H1 (cell line): Measurements from ENCODE around the gene SOAT2. TPM values are rescaled to one million over a fixed set of nuclear protein-coding genes. Genes with fewer than 3 reads are reported as not detected.

Source experiments
- CTCF ChIA-PET: fragments of 300-600 bp; sonication (Branson Sonifier 250); formaldehyde crosslinking; loops from one replicate; lab custom pipeline; 2021; ENCODE audit not compliant: partially characterized antibody; lab: Charles Lee
- POLR2A ChIA-PET: fragments of 300-600 bp; sonication (Branson Sonifier 250); formaldehyde crosslinking; loops from one replicate; lab custom pipeline; 2021; ENCODE audit warnings: inconsistent platforms; ENCODE audit not compliant: partially characterized antibody; lab: Charles Lee
- DNase-seq, 2 experiments: peaks; one replicate each; pipeline versions ENCODE4 v3.0.0 to v3.0.0-alpha.2; 2010 to 2022; ENCODE audit warnings: low spot score in 2 of 2, low read depth in 1 of 2, mixed read lengths in 1 of 2
- FAIRE-seq: peaks from 2 replicates; lab custom pipeline; 2011; peaks lifted over from hg19 to GRCh38; lab: Jason Lieb, UNC
- H2AFZ ChIP-seq: 2 replicates; pipeline ENCODE4 v1.8.1; 2012; ENCODE audit warnings: low read length, inconsistent platforms
- H2AK5ac ChIP-seq: 2 replicates; pipeline ENCODE4 v1.6.1; 2013; ENCODE audit warnings: low read depth, low read length
- H2BK120ac ChIP-seq: replicated peaks from 2 replicates; pipeline ENCODE3; 2013; ENCODE audit warnings: low read depth, low read length, inconsistent platforms
- H2BK12ac ChIP-seq: 2 replicates; pipeline ENCODE4 v1.6.1; 2013; ENCODE audit warnings: low read depth, low read length
- H2BK15ac ChIP-seq: 2 replicates; pipeline ENCODE4 v1.6.1; 2013; ENCODE audit warnings: low read length
- H2BK20ac ChIP-seq: 2 replicates; pipeline ENCODE4 v1.6.1; 2013; ENCODE audit warnings: low read length
- H2BK5ac ChIP-seq: 2 replicates; pipeline ENCODE4 v1.6.1; 2013; ENCODE audit warnings: low read depth, low read length
- H3K14ac ChIP-seq: 2 replicates; pipeline ENCODE4 v1.6.1; 2013; ENCODE audit warnings: inconsistent platforms; ENCODE audit not compliant: insufficient read length
- H3K18ac ChIP-seq: 2 replicates; pipeline ENCODE4 v1.6.1; 2013; ENCODE audit warnings: low read length; ENCODE audit errors: extremely low read depth
- H3K23ac ChIP-seq: 2 replicates; pipeline ENCODE4 v1.6.1; 2013; ENCODE audit warnings: inconsistent platforms; ENCODE audit not compliant: insufficient read length
- H3K23me2 ChIP-seq: 2 replicates; pipeline ENCODE4 v1.6.1; 2013; ENCODE audit warnings: low read depth, low read length
- H3K27ac ChIP-seq: 2 replicates; pipeline ENCODE4 v1.6.1; 2011; ENCODE audit warnings: low read depth, low read length, inconsistent platforms
- H3K27me3 ChIP-seq, 4 experiments: replicated peaks in 1 of 4; 1 replicate in 1 of 4; 2 replicates in 3 of 4; pipeline versions ENCODE4 v1.6.1 to v1.8.1; 2011 to 2013; ENCODE audit warnings: low read length in 3 of 4, mild to moderate bottlenecking in 3 of 4, inconsistent platforms in 2 of 4, mixed read lengths in 2 of 4, moderate library complexity in 1 of 4; ENCODE audit not compliant: control insufficient read depth in 3 of 4, insufficient read depth in 3 of 4; ENCODE audit errors: extremely low read depth in 1 of 4
- H3K36me3 ChIP-seq, 4 experiments: 2 replicates each; pipeline versions ENCODE4 v1.6.1 to v1.8.1; 2011 to 2013; ENCODE audit warnings: mild to moderate bottlenecking in 4 of 4, low read length in 3 of 4, moderate library complexity in 2 of 4, control low read depth in 1 of 4, inconsistent platforms in 1 of 4; ENCODE audit not compliant: insufficient read depth in 4 of 4, control insufficient read depth in 2 of 4
- H3K4ac ChIP-seq: replicated peaks from 2 replicates; pipeline ENCODE3; 2013; ENCODE audit warnings: low read length, low read depth, mixed read lengths, inconsistent platforms; ENCODE audit not compliant: insufficient read length
- H3K4me1 ChIP-seq, 4 experiments: replicated peaks in 1 of 4; 1 replicate in 1 of 4; 2 replicates in 3 of 4; pipeline versions ENCODE4 v1.6.1 to v1.8.1; 2011 to 2013; ENCODE audit warnings: low read length in 3 of 4, inconsistent platforms in 2 of 4, mixed read lengths in 1 of 4; ENCODE audit not compliant: insufficient read depth in 4 of 4, control insufficient read depth in 3 of 4
- H3K4me2 ChIP-seq, 2 experiments: 2 replicates each; pipeline versions ENCODE4 v1.6.1 to v1.8.1; 2011 to 2013; ENCODE audit warnings: low read depth in 2 of 2, low read length in 2 of 2, control low read depth in 1 of 2, inconsistent platforms in 1 of 2, mild to moderate bottlenecking in 1 of 2; ENCODE audit not compliant: insufficient read depth in 1 of 2
- H3K4me3 ChIP-seq, 4 experiments: fragments of 200-600, 300-600 bp in 1 of 4; sonication (generic), shearing (Covaris generic), sonication (Bioruptor Twin) in 1 of 4; 2 replicates each; pipeline versions ENCODE4 v1.5.1 to v1.8.1; 2011 to 2016; ENCODE audit warnings: low read length in 4 of 4, low read depth in 3 of 4, control low read depth in 2 of 4, inconsistent platforms in 2 of 4, mild to moderate bottlenecking in 2 of 4, mixed read lengths in 1 of 4, moderate library complexity in 1 of 4; ENCODE audit not compliant: insufficient read depth in 2 of 4; ENCODE audit errors: extremely low read depth in 1 of 4
- H3K56ac ChIP-seq: replicated peaks from 2 replicates; pipeline ENCODE3; 2013; ENCODE audit warnings: low read depth, mild to moderate bottlenecking, mixed read lengths, low read length, inconsistent platforms; ENCODE audit not compliant: insufficient read length
- H3K79me1 ChIP-seq: 2 replicates; pipeline ENCODE4 v1.6.1; 2013; ENCODE audit warnings: low read depth, low read length, control low read depth
- H3K79me2 ChIP-seq, 2 experiments: 2 replicates each; pipeline versions ENCODE4 v1.6.1 to v1.8.1; 2012 to 2013; ENCODE audit warnings: low read length in 2 of 2, mild to moderate bottlenecking in 2 of 2, inconsistent platforms in 1 of 2; ENCODE audit not compliant: insufficient read depth in 2 of 2, control insufficient read depth in 1 of 2
- H3K9ac ChIP-seq, 4 experiments: replicated peaks in 1 of 4; 1 replicate in 1 of 4; 2 replicates in 3 of 4; pipeline versions ENCODE4 v1.6.1 to v1.8.1; 2011 to 2013; ENCODE audit warnings: low read depth in 3 of 4, low read length in 3 of 4, control low read depth in 2 of 4, mild to moderate bottlenecking in 2 of 4, moderate library complexity in 2 of 4, inconsistent platforms in 1 of 4; ENCODE audit errors: extremely low read depth in 1 of 4
- H3K9me3 ChIP-seq, 2 experiments: 2 replicates each; pipeline versions ENCODE4 v1.6.1 to v1.8.1; 2012 to 2013; ENCODE audit warnings: mild to moderate bottlenecking in 2 of 2, moderate library complexity in 2 of 2, control low read depth in 1 of 2, inconsistent platforms in 1 of 2, low read depth in 1 of 2, low read length in 1 of 2, mixed read lengths in 1 of 2; ENCODE audit not compliant: insufficient read depth in 2 of 2
- H4K20me1 ChIP-seq, 2 experiments: replicated peaks in 1 of 2; 2 replicates each; pipeline versions ENCODE3 to v1.8.1; 2011 to 2013; ENCODE audit warnings: inconsistent platforms in 2 of 2, low read length in 2 of 2, mild to moderate bottlenecking in 1 of 2; ENCODE audit not compliant: insufficient read depth in 2 of 2, control insufficient read depth in 1 of 2
- H4K5ac ChIP-seq: 2 replicates; pipeline ENCODE4 v1.6.1; 2013; ENCODE audit warnings: low read length, low read depth, mixed read lengths, inconsistent platforms; ENCODE audit not compliant: insufficient read length
- H4K8ac ChIP-seq: 2 replicates; pipeline ENCODE4 v1.8.0; 2013; ENCODE audit warnings: mild to moderate bottlenecking, moderate library complexity, low read length, inconsistent platforms; ENCODE audit not compliant: insufficient read depth; ENCODE audit errors: extremely low read depth
- H4K91ac ChIP-seq: replicated peaks from 2 replicates; pipeline ENCODE3; 2013; ENCODE audit warnings: low read length, mixed read lengths, inconsistent platforms; ENCODE audit not compliant: insufficient read length
- ATF2 ChIP-seq: IDR thresholded peaks from 2 replicates; pipeline ENCODE4 v1.6.1; 2012; ENCODE audit warnings: low read length, inconsistent platforms
- ATF3 ChIP-seq: IDR thresholded peaks from 2 replicates; pipeline ENCODE4 v1.6.1; 2011; ENCODE audit warnings: low read depth, mild to moderate bottlenecking, low read length; ENCODE audit not compliant: insufficient read depth
- BACH1 ChIP-seq: IDR thresholded peaks from 2 replicates; pipeline ENCODE4 v1.6.1; 2012; ENCODE audit warnings: low read length, improper control_type of control experiment
- CBX8 ChIP-seq: fragments of 300-800, 300-1000 bp; sonication (generic); IDR thresholded peaks from 2 replicates; pipeline ENCODE4 v1.7.1; 2016; ENCODE audit warnings: low read depth, low read length, borderline replicate concordance
- JUN ChIP-seq: IDR thresholded peaks from 2 replicates; pipeline ENCODE4 v1.6.1; 2011; ENCODE audit warnings: low read depth, mild to moderate bottlenecking, improper control_type of control experiment, low read length
- KDM5A ChIP-seq: fragments of 200-600 bp; IDR thresholded peaks from 2 replicates; pipeline ENCODE4 v1.7.1; 2012; ENCODE audit warnings: mild to moderate bottlenecking, low read length, inconsistent platforms, mixed read lengths
- PHF8 ChIP-seq: fragments of 200-600 bp; sonication (generic); conservative IDR thresholded peaks from 2 replicates; pipeline ENCODE4 v1.7.1; 2012; ENCODE audit warnings: low read depth, mild to moderate bottlenecking, inconsistent platforms, low read length, moderate library complexity
- POLR2A ChIP-seq, 2 experiments: IDR thresholded peaks; 1 replicate in 1 of 2; 2 replicates in 1 of 2; pipeline ENCODE4 v1.6.1; 2011; ENCODE audit warnings: low read depth in 2 of 2, low read length in 2 of 2, mild to moderate bottlenecking in 2 of 2; ENCODE audit errors: control extremely low read depth in 1 of 2
- POU5F1 ChIP-seq: IDR thresholded peaks from 2 replicates; pipeline ENCODE4 v1.6.1; 2011; ENCODE audit warnings: low read depth, mild to moderate bottlenecking, low read length, moderate library complexity
- SP2 ChIP-seq: IDR thresholded peaks from 2 replicates; pipeline ENCODE4 v1.6.1; 2012; ENCODE audit warnings: mild to moderate bottlenecking, low read length, inconsistent platforms
- SP4 ChIP-seq: IDR thresholded peaks from 2 replicates; pipeline ENCODE4 v1.6.1; 2012; ENCODE audit warnings: low read length, inconsistent platforms
- WGBS, 2 experiments: shearing (Covaris generic) in 1 of 2; methylation state at CpG; one replicate each; pipeline versions ENCODE4 v1.1.6 to v1.1.7; 2013 to 2015; ENCODE audit warnings: low lambda C conversion rate in 2 of 2, mixed read lengths in 2 of 2, inconsistent platforms in 1 of 2, low coverage in 1 of 2, missing lambda C conversion rate in 1 of 2; ENCODE audit not compliant: insufficient replicate concordance in 2 of 2, insufficient coverage in 1 of 2, insufficient read length in 1 of 2; ENCODE audit errors: extremely low coverage in 1 of 2, missing lambda C conversion rate in 1 of 2; 5-methylcytosine and 5-hydroxymethylcytosine counted together
- polyA plus RNA-seq, 7 experiments: library from polyadenylated mRNA; depleted of rRNA in 3 of 7; stranded (reverse) in 5 of 7; unstranded in 2 of 7; fragments of >200 nt in 5 of 7; fragments of 200-250 nt in 2 of 7; gene quantifications; 1 replicate in 5 of 7; 2 replicates in 1 of 7; 4 replicates in 1 of 7; pipeline versions ENCODE4 v1.2.1 to v1.2.3, GENCODE V29; 2011 to 2013; ENCODE audit warnings: missing spikeins in 2 of 7, mixed read lengths in 2 of 7
- total RNA-seq: library from RNA; stranded (reverse); fragmentation: NEBNext Ultra II Directional; extraction: Animal tissue kit (Norgen Biotek cat#: 25700); gene quantifications from 2 replicates; pipeline ENCODE4 v1.2.1, GENCODE V29; 2021

The SOAT2 gene
- total and polyA plus RNA-seq, 2 of the 8 experiments (the other 6 are each of a cell fraction or from before 2014, with no cell fraction given) = 0.08 TPM; not detected in 1

GRCh38 chr12:53059434-53060063, 43.7 kb upstream of the SOAT2 start:
- Histone ChIP-seq H3K4ac (no peak overlapping the region), H3K4me2 (no peak overlapping the region), H4K5ac (no peak overlapping the region), H2AK5ac (no peak overlapping the region), H3K14ac (no peak overlapping the region), H2BK120ac (no peak overlapping the region), H3K27me3 (peaks cover 0 to 12% (median 4%) of the 10 kb centered on the region in 4 experiments; a peak in 4 of 7 replicates), H2BK20ac (no peak overlapping the region), H3K36me3 (no peaks in the 10 kb centered on the region), H4K20me1 (peaks cover 0 to 2% of the 10 kb centered on the region in 2 experiments), H3K23ac (no peak overlapping the region), H2BK12ac (peak overlapping the region; percentile 27; the same call in 1 of the 2 replicates), H3K4me3 (no peak overlapping the region), H3K9me3 (no peaks in the 10 kb centered on the region), H3K23me2 (no peaks in the 10 kb centered on the region; the same call in 1 of the 2 replicates), H3K4me1 (peaks cover 0 to 7% (median 0%) of the 10 kb centered on the region in 4 experiments; a peak in 1 of 7 replicates), H3K56ac (no peak overlapping the region), H3K9ac (no peak overlapping the region), H3K27ac (no peak overlapping the region), H4K91ac (no peak overlapping the region), H3K18ac (no peak overlapping the region), H2BK15ac (no peak overlapping the region), H3K79me1 (no peaks in the 10 kb centered on the region), H4K8ac (no peak overlapping the region), H2AFZ (no peak overlapping the region), H2BK5ac (peak overlapping the region; percentile 35; the same call in 1 of the 2 replicates), H3K79me2 (no peaks in the 10 kb centered on the region)
- CTCF ChIA-PET = interaction anchor here (0.7 to 22.4 kb wide), 8 partner anchors 11 to 137 kb away, joined by 3 to 531 read pairs (median 4); partner anchors contain the start of genes IGFBP6, SOAT2, SPRYD3 and TNS2
- DNase-seq (no peak), FAIRE-seq (no peak)
- POLR2A ChIA-PET = interaction anchor here (0.8 to 5.9 kb wide), 4 partner anchors 10 to 261 kb away, joined by 3 to 26 read pairs (median 4); partner anchors contain the start of gene TNS2
- 92% methylated on average over 23 of the region's 24 CpGs; no CpG with 5 or more reads in 1 of the 2 experiments for WGBS, 2 experiments
- TF ChIP-seq ATF2 (no peak), POLR2A (IDR thresholded peaks at IDR 0.05; ENCODE audit: control extremely low read depth in 1 of 2, low read depth in 2 of 2, low read length in 2 of 2) (no peak), ATF3 (no peak), PHF8 (no peak), CBX8 (no peak), JUN (no peak), BACH1 (no peak), KDM5A (no peak), SP2 (no peak), SP4 (no peak), POU5F1 (no peak)
